Retinal pigment epithelial cell (primary cell): ENCODE results near the gene TMEM273.

ENCODE experiments used
- DNase-seq: peaks from one replicate; pipeline ENCODE4 v3.0.0-alpha.2; 2010; ENCODE audit warnings: low read depth
- H3K4me3 ChIP-seq: 2 replicates; pipeline ENCODE4 v1.5.1; 2011; ENCODE audit warnings: mild to moderate bottlenecking, low read length, control low read depth, moderate library complexity
- CTCF ChIP-seq: conservative IDR thresholded peaks from 2 replicates; pipeline ENCODE4 v1.5.1; 2011; ENCODE audit warnings: low read depth, low read length, control low read depth, inconsistent platforms

Gene TMEM273

GRCh38 chr10:49158915-49159314 is 29.3 kb downstream of the TMEM273 start:
- H3K4me3 ChIP-seq = no peak overlapping the region
- no peak for DNase-seq
- no peak for TF ChIP-seq CTCF

- no peak for TF ChIP-seq CTCF
- H3K4me3 ChIP-seq = no peak overlapping the region
- DNase-seq = no peak
Measured at GRCh38 chr10:49158404-49158803, 29.8 kb downstream of the TMEM273 start.

GRCh38 chr10:49157229-49157628 is 31.0 kb downstream of the TMEM273 start:
- H3K4me3 ChIP-seq = no peak overlapping the region
- DNase-seq = no peak
- no peak for TF ChIP-seq CTCF

GRCh38 chr10:49154641-49155040 is 33.5 kb downstream of the TMEM273 start:
- DNase-seq = no peak
- no peak overlapping the region for H3K4me3 ChIP-seq
- no peak for TF ChIP-seq CTCF

GRCh38 chr10:49153971-49154370 is 34.2 kb downstream of the TMEM273 start:
- TF ChIP-seq CTCF = no peak
- no peak for DNase-seq
- H3K4me3 ChIP-seq = no peak overlapping the region

- no peak for DNase-seq
- no peak for TF ChIP-seq CTCF
Measured at GRCh38 chr10:49153115-49153514, 35.1 kb downstream of the TMEM273 start.

GRCh38 chr10:49152663-49153062 is 35.5 kb downstream of the TMEM273 start:
- no peak overlapping the region for H3K4me3 ChIP-seq
- no peak for TF ChIP-seq CTCF
- DNase-seq = no peak

More at GRCh38 chr10:49153115-49153514, 35.1 kb downstream of the TMEM273 start:
- no peak overlapping the region for H3K4me3 ChIP-seq
